NCI-H1694 treated with DMSO at 0.1 percent for 48 hours (cell line): Measurements from ENCODE around the gene CA6.
"Not testable (repeated sequence)": the region's sequence is repeated elsewhere in the genome, so short reads cannot be mapped to it uniquely, and the experiment has no call there.

Experiments
- DNase-seq: peaks from one replicate; lab custom pipeline; 2025; lab: John Stamatoyannopoulos, UW

Gene CA6

DNA sequence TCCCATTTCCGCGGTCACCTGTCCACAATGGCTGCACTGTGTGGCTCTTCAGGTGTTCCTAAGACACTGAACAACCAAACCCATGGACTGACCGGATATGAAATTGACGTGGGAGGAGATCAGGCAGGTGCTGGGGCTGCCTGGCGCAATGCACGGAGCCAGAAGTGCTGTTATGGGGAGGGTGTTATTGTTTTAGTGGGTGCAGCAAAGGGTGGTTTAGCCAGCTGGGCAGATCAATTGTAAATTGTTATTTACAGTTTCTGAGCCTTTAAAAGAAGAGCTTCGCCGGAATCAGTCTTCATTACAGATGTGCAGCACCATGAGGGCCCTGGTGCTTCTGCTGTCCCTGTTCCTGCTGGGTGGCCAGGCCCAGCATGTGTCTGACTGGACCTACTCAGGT lies at the start of gene CA6:
Gene CA6, plus strand, starts transcription at position 301 of the 400 bp plus-strand sequence. Its CDS starts 19 bp downstream, at position 320.
- DNase-seq, result no peak

DNA sequence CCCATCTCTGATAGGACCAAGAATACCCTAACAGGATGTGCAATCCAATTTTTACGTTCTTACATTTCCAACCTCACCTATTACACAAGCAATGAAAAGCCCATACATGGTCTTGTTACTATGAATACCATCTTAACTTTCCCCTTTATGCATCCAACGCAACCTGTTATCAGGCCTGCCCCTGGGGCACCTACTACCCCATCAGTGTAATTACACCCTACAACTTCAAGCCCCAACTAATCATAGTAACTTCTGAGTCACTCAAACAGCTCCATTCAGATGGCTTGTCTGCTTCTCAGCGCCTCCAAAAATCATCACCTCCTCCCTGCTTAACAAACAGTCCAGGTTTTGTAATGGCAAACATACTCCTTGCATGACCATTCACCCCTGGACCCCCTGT lies 48.9 kb upstream of the CA6 start:
- DNase-seq, result not testable (repeated sequence)

DNA sequence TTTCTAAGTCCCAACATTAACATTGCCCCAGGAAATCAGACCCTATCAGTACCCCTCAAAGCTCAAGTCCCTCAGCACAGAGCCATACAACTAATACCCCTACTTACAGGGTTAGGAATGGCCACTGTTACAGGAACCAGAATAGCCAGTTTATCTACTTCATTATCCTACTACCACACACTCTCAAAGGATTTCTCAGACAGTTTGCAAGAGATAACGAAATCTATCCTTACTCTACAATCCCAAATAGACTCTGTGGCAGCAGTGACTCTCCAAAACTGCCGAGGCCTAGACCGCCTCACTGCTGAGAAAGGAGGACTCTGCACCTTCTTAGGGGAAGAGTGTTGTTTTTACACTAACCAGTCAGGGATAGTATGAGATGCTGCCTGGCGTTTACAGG lies 48.2 kb upstream of the CA6 start:
- not testable (repeated sequence) for DNase-seq

DNA sequence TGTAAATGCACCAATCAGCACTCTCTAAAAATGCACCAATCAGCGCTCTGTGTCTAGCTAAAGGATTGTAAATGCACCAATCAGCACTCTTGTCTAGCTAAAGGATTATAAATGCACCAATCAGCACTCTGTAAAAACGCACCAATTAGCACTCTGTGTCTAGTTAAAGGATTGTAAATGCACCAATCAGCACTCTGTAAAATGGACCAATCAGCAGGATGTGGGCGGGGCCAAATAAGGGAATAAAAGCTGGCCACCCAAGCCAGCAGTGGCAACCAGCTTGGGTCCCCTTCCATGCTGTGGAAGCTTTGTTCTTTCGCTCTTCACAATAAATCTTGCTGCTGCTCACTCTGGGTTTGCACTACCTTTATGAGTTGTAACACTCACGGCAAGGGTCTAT lies 47.2 kb upstream of the CA6 start:
- not testable (repeated sequence) for DNase-seq

DNA sequence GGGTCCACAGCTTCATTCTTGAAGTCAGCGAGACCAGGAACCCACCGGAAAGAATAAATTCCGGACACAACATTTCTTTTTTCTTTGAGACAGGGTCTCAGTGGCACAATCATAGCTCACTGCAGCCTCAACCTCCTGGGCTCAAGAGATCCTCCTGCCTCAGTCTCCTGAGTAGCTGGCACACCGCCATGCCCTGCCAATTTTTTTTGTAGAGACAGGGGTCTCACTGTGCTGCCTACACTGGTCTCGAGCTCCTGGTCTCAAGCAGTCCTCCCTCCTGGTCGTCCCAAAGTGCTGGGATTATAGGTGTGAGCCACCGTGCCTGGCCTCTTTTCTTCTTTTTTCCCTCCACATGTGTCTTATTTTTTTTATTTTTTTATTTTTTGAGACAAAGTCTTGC lies 46.6 kb upstream of the CA6 start:
- no peak for DNase-seq

DNA sequence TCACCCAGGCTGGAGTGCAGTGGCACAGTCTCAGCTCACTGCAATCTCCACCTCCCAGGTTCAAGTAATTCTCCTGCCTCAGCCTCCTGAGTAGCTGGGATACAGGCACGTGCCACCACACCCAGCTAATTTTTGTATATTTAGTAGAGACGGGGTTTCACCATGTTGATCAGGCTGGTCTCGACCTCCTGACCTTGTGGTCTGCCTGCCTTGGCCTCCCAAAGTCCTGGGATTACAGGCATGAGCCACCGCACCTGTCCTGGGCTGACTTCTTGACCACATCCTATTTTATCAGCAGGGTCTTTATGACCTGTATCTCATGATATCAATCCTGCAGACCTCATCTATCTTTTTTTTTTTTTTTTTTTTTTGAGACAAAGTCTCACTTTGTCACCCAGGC lies 45.0 kb upstream of the CA6 start:
- not testable (repeated sequence) for DNase-seq

DNA sequence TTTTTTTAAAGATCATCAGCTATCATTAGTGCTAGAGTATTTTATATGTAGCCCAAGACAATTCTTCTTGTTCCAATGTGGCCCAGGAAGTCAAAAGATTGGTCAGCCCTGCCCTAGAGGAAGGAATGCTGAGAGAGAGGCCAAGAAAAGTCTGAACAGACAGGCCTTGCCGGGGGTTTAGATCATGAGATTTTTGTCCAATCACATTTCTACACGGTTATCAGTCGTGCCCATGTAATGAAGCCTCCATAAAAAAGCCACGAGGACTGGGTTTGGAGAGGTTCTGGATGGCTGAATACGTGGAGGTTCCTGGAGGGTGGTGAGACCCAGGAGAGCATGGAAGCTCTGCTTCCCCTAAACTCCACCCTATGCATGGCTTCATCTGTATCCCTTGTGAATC lies 42.9 kb upstream of the CA6 start:
- DNase-seq, result no peak

DNA sequence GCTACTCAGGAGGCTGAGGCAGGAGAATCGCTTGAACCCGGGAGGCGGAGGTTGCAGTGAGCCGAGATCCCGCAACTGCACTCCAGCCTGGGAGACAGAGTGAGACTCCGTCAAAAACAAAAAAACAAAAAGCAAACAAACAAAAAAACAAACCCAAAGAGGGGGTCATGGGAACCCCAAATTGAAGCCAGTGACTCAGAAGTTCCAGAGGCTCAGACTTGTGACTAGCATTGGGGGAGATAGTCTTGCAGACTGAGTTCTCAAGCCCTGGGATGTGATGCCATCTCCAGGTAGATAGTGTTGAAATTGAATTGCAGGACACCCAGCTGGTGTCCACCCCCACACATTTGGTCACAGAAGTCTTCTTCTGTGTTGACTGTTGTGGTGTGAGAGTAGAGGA lies 42.3 kb upstream of the CA6 start:
- no peak for DNase-seq

DNA sequence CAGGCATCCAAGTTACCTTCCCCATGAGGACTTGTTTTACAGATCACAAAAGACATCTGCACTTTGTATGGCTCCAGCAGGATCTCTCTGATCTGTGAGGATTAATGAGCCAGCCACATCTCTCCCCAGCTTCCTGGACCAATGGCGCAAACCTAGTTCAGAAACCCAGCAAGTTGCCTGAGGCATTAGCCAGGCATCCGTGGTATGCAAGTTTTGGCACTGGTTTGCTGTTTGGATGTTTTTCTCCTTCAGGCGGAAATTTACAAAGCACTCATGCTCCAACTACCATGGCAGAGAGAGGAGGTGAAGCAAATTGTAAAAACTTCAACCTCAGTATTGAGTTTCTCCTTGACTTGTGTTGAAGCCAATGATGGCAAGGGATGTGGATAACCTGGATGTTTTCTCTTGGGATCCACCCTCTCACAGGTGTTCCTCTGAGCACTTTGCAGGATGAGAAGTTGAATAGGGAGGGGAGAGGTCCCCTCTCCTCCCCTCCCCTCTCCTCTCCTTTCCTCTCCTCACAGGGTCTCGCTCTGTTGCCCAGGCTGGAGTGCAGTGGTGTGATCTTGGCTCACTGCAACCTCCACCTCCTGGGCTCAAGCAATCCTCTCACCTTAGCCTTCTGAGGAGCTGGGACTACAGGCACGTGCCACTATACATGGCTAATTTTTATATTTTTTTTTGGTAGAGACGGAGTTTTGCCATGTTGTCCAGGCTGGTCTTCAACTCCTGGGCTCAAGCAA lies 41.6 kb upstream of the CA6 start:
- no peak for DNase-seq

DNA sequence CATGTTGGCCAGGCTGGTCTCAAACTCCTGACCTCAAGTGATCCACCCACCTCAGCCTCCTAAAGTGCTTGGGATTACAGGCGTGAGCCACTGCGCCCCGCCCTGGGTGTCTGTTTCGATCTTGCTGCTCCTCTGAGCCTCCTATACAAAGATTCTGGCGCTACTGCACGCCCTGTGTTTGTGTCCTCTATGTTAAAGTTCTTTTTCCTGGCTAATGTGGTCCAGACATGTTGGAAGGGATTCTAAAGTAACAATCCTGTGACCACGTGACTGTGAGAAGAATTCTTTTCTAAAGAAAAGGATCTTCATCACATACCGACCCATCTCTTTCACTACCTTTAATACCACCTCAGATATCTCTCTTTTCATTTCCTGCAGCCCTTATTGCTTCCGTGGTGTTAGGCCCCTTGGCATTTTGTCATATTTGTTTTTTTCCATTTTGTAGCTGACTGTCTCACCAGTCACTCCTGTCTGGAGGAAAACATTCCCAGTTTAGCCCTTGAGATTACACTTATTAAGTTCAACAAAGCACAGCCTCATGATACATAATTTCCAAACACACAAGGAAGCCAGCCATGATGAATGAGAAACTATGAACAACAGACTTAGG lies 40.0 kb upstream of the CA6 start:
- DNase-seq, result no peak

DNA sequence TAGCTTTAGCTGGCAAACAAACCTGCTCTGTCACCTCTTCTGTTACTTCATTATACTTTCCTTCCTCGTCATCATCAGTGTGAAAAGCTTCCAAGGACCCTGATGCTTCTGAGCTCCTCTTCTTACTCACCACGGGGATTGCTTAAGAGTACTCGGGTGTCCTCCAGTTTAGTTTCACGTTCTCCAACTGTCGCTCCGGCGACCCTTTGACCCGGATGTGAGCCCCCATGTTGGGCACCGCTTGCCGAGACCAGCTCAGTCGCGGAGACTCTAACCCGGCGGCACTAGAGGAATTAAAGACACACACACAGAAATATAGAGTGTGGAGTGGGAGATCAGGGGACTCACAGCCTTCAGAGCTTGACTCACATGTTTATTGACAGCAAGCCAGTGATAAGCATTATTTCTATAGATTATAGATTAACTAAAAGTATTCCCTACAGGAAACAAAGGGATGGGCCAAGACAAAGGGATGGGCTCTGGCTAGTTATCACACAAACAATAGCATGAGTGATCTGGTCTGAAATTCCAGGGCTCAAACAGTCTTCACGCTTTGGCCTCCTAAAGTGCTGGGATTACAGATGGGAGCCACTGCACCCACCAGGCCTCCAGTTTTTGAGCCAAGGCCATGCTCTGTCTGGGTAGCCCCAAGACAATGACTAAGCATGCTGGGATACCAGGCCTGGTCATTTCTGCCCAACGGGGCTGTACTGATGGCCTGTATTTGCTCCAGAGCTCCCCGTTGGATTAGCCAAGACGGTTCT lies 37.1 kb upstream of the CA6 start:
- DNase-seq, result no peak

DNA sequence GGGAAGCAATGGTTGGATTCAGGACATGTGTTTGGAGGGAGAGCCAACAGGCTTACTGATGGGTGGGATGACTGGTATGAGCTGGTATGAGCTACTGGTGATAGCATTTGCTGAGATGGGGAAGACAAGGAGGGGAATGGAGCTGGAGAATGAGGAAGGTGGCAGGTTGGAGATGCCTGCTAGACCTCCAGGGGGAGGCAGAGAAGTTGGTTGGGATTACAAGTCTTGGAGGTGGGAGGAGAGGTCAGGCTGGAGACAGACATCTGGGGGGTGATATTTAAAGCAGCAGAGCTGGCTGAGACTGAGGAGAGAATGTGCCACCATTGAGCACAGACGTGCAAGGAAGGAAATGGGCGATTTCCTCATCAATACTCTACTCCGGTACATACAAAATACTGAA lies 35.3 kb upstream of the CA6 start:
- DNase-seq, result no peak

DNA sequence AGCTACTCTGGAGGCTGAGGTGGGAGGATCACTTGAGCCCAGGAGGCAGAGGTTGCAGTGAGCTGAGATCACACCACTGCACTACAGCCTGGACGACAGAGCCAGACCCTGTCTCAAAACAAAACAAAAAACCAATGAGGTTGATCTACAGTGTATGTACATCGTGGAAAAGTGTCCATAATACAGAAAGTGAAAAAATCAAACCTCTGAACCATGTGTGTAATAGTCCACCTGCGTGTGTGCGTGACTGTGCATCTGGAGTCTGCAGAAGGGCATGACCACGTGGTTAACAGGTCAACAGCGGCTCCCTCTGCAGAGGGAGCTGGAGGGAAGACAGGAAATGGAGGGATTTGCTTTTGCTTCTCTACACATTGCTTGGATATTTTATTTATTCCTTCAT lies 34.8 kb upstream of the CA6 start:
- no peak for DNase-seq

DNA sequence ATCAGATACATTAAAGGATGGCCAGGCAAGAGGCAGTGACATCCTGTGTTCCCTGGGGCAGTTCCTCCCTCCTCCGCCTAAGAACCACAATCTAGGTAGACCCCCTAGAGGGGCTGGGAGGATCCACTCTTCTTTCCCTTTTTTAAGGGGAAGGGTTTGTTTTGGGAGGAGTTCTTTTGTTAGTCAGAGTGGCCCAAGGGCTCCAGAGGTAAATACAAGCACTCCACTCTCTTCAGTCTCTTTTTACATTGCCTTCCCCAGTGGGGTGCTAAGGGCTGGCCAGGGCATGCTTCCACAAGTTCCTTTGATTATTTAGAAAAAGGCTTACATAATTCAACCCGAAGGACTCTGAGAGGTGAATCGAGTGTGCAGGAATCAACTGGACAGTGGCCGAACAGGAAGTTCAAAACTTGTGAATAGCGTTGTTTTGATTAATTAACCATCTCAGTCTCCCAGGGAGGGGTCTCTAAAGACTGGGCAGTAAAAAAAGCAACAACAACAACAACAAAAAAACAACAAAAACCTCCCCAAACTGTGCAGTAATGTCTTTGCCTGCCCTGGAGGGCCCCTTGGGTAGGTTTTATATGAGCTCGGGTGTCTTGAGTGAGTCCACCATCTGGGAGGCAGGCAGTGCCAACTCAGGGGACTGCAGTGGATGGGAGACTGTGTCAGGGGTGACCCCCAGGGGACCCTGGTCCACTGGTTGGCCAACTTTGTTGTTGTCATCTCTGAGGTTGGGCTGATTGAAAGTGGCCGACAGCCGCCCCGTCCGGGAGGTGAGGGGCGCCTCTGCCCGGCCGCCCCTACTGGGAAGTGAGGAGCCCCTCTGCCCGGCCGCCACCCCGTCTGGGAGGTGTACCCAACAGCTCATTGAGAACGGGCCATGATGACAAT lies 34.0 kb upstream of the CA6 start:
- no peak for DNase-seq

DNA sequence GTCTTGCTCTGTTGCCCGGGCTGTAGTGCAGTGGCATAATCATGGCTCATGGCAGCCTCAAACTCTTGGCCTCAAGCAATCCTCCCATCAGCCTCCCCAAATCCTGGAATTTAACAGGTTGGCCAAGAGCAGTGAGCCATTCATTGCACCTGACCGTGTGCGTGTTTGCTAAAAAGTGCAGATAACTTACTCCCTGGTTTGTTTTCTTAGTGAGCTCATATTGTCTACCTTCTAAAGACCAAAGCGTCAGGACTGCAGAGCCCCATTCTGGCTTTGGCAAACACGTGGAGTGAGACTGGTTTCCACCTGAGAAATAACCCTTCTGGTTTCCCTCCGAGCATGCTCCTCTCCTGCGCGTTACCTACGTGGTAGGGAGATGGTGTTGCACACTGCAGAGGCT lies 32.2 kb upstream of the CA6 start:
- DNase-seq, result no peak

DNA sequence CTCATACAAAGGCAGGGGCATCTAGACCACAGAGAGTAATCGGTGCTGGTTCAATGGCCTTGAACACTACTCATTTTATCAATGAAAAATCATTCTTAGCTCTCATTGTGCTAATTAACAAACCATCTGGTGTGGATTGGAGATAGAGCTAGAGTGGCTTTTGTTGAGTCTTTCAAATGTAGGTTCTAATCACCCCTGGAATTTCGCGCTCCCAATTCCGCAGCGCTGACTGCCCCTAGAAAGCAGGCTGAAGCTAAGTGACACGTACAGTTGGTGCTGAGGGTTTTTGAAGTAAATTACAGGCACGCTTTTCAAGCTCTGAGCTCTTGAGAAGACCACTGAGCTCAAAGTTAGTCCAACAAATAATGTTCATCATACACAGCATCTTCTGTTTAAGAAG lies 31.2 kb upstream of the CA6 start:
- no peak for DNase-seq

DNA sequence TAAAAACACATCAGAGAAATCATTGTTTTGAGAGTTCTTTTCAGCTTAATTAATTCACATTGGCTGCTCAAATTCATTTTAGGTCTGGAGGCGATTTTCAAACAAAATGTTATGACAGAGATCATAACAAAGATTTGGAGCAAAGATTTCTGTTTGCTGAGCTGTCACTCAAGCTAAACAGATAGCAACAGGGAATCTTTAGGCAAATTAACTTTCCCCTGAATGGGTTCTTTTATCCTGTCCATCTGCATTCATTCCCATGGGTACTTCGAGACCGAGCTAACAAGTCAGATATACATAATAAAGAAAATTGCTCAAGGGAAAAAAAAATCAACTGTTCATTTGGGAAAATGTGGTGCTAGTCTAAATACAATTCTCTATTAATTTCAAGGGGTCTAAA lies 30.2 kb upstream of the CA6 start:
- no peak for DNase-seq

DNA sequence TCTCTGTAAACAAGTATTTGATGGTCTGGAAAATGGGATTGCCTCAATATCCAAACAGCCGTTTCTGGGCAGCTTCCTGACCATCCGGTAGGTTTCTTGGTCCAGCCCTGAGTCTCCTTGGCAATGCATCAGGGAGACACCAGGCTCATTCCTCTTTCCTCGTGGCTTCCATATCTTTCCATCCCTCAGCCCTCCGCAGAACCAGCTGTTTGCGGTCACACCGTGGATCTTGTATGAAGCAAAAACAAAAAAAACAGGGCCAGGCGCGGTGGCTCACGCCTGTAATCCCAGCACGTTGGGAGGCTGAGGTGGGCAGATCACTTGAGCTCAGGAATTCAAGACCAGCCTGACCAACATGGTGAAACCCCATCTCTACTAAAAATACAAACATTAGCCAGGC lies 28.1 kb upstream of the CA6 start:
- not testable (repeated sequence) for DNase-seq

DNA sequence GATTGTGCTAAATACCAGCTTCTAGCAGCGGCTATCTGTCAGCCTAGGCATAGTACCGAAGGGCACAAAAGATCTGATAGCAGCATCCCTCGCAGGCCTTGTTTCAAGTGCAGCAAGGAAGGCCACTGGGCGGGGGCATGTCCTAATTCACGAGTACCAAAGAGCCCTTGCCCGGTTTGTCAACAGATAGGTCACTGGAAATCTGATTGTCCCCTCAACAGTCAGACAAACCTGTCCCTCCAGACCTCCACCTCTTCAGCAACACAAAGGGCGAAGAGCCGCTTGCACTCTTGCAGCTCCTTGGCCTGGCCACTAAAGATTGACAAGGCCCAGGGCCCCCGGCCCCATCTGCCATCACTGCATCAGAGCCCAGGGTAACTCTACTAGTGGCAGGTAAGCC lies 22.7 kb upstream of the CA6 start:
- DNase-seq, result no peak

DNA sequence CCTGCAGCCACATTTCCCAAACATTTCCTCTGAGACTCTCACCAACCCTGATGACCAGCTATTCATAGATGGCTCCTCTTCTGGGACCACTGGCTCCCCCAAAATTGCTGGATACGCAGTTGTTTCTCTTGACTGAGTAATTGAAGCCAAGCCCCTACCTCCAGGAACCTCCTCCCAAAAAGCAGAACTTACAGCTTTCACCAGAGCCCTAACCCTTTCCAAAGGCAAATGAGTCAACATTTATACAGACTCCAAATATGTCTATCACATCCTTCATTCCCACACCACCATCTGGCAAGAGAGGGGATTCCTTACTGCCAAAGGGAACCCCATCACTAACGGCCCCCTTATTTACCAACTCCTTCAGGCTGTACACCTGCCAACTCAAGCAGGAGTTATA lies 20.3 kb upstream of the CA6 start:
- DNase-seq, result no peak

DNA sequence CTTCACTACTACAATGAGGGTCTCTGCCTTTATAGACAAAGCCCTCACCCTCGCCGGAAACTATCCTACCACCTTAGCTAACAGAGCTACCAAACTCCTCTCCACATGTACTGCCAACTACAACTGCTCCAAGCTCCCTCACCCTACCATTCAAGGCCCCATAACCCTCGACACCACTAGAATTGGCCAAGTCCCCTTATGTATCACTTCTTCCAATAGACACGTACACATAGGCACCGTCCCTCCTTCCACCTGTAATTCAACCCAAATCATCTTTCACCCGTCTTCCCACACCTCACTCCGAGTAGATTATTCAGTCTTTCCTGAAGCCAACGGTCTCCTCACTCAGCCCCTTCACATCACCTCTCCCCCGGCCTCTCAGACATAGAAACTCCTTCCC lies 19.7 kb upstream of the CA6 start:
- no peak for DNase-seq
